ENCODE data around the gene EIF3I.

The EIF3I gene

GRCh38 chr1:32263744-32264143 lies 41.5 kb downstream of the EIF3I start:
- H3K4me1 Mint-ChIP-seq: peaks cover 68% of the 10 kb centered on the region
- no peaks in the 10 kb centered on the region for H3K27me3 Mint-ChIP-seq
- H3K27ac Mint-ChIP-seq: peak overlapping the region; percentile 10 to 28
- DNase-seq (peak in 1 of 2 donors; percentile 56), ATAC-seq (peak; percentile 92)
- H3K9me3 Mint-ChIP-seq: peaks cover 0 to 3% of the 10 kb centered on the region in 2 donors
- H3K4me3 Mint-ChIP-seq: peak overlapping the region; percentile 54 to 64

GRCh38 chr1:32265846-32266245 lies 43.6 kb downstream of the EIF3I start:
- ATAC-seq: no peak
- Mint-ChIP-seq H3K4me3 (peak overlapping the region; percentile 15 to 60), H3K4me1 (peaks cover 72% of the 10 kb centered on the region)

DNA sequence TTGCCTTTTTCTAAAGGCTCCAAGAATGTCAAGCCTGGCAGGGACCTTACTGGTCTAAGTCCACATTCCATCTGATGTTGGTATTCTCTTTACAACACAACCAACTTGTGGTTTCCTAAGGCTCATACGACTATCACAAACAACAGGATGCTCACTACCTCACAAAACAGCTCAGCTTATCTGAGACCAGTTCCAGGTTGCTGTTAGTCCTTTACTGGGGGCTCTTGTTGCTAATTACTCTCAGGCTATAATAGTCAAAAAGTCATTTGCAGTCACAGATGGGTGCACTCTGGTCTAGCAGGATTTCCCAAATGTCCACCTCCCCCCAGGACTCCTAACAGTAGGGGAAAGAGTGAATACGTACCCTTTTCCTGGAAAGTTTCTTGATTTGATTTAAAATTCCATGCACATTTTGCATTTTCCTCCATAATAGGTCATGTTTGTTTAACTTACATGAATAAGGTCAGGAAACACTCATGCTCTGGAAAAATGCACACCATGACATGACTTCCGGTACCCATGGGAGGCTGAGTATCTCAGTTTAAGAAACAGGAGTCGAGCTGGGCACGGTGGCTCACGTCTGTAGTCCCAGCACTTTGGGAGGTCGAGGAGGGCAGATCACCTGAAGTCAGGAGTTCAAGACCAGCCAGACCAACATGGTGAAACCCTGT lies 44.8 kb downstream of the EIF3I start:
- peaks cover 84% of the 10 kb centered on the region for H3K4me1 Mint-ChIP-seq
- ATAC-seq: peak; percentile 47

More at GRCh38 chr1:32265846-32266245, 43.6 kb downstream of the EIF3I start:
- Mint-ChIP-seq H3K27ac (peak overlapping the region; percentile 88 to 91), H3K9me3 (peaks cover 0 to 3% of the 10 kb centered on the region in 2 donors), H3K27me3 (no peaks in the 10 kb centered on the region)
- DNase-seq: no peak

GRCh38 chr1:32269744-32270143 lies 47.5 kb downstream of the EIF3I start:
- no peaks in the 10 kb centered on the region for H3K27me3 Mint-ChIP-seq
- peaks cover 0 to 3% of the 10 kb centered on the region in 2 donors for H3K9me3 Mint-ChIP-seq
- no peak for ATAC-seq
- H3K27ac Mint-ChIP-seq: peak overlapping the region in 1 of 2 donors; percentile 72
- no peak for DNase-seq
- no peak overlapping the region for H3K4me3 Mint-ChIP-seq
- peaks cover 86% of the 10 kb centered on the region for H3K4me1 Mint-ChIP-seq

More for the DNA sequence above, 44.8 kb downstream of the EIF3I start:
- DNase-seq: no peak
- Mint-ChIP-seq H3K27ac (peak overlapping the region; percentile 81 to 97), H3K9me3 (peaks cover 0 to 3% of the 10 kb centered on the region in 2 donors), H3K27me3 (no peaks in the 10 kb centered on the region), H3K4me3 (peak overlapping the region; percentile 81 to 83)

DNA sequence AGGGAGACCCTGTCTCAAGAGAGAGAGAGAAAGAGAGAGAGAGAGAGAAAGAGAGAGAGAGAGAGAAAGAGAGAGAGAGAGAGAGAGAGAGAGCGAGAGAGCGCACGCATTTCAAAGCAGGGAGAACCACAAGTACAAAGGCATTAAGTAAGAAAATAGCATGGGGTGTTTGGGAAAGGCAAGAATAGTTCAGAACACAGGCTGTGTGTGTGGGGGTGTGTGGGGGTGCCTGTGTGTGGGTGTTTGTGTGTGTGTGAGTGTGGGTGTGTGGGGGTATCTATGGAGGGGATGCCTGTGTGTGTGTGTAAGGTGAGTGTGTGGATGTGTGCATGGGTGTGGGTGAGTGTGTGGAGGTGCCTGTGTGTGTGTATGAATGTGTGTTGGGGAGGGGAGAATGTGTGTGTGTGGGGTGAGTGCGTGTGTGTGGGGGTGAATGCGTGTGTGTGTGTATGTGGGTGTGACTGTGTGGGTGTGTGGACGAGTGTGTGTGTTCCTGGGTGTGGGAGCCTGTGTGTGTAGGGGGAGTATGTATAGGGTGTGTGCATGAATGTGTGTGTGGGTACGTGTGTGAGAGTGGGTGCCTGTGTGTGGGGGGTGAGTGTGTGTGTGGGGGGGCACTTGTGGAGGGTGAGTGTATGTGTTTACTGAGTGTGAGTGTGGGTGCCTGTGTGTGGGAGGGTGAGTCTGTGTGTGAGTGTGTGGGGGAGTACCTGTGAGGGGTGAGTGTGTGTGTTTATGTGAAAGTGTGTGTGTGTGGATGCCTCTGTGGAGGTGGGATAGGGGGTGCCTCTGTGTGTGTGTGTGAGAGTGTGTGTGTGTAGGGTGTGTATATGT lies 50.6 kb downstream of the EIF3I start:
- no peaks in the 10 kb centered on the region for H3K27me3 Mint-ChIP-seq
- no peak for DNase-seq
- ATAC-seq: peak; percentile 19
- peak overlapping the region; percentile 65 to 77 for H3K4me3 Mint-ChIP-seq
- no peaks in the 10 kb centered on the region for H3K9me3 Mint-ChIP-seq
- H3K4me1 Mint-ChIP-seq: peaks cover 67% of the 10 kb centered on the region
- peak overlapping the region; percentile 95 to 96 for H3K27ac Mint-ChIP-seq

DNA sequence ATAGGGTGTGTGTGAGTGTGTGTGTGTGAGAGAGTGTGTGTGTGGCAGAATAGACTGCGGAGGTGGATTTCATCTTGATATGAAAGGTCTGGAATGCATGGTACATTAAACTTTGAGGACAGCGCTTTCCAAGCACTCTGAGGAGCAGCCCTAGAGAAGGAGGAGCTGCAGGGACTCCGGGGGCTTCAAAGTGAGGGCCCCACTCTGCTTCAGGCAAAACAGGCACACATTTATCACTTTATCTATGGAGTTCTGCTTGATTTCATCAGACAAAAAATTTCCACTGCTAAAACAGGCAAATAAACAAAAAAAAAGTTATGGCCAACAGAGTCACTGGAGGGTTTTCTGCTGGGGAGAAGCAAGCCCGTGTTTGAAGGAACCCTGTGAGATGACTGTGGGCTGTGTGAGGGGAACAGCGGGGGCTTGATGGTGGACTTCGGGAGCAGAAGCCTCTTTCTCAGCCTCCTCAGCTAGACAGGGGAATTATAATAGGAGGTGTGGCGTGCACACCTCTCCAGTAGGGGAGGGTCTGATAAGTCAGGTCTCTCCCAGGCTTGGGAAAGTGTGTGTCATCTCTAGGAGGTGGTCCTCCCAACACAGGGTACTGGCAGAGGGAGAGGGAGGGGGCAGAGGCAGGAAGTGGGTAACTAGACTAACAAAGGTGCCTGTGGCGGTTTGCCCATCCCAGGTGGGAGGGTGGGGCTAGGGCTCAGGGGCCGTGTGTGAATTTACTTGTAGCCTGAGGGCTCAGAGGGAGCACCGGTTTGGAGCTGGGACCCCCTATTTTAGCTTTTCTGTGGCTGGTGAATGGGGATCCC lies 51.4 kb downstream of the EIF3I start:
- Mint-ChIP-seq H3K27ac (peak overlapping the region; percentile 95 to 96), H3K9me3 (no peaks in the 10 kb centered on the region), H3K4me1 (peaks cover 65% of the 10 kb centered on the region), H3K27me3 (no peaks in the 10 kb centered on the region), H3K4me3 (peak overlapping the region; percentile 65 to 77)
- ATAC-seq: peak; percentile 95
- peak; percentile 70 to 88 for DNase-seq

DNA sequence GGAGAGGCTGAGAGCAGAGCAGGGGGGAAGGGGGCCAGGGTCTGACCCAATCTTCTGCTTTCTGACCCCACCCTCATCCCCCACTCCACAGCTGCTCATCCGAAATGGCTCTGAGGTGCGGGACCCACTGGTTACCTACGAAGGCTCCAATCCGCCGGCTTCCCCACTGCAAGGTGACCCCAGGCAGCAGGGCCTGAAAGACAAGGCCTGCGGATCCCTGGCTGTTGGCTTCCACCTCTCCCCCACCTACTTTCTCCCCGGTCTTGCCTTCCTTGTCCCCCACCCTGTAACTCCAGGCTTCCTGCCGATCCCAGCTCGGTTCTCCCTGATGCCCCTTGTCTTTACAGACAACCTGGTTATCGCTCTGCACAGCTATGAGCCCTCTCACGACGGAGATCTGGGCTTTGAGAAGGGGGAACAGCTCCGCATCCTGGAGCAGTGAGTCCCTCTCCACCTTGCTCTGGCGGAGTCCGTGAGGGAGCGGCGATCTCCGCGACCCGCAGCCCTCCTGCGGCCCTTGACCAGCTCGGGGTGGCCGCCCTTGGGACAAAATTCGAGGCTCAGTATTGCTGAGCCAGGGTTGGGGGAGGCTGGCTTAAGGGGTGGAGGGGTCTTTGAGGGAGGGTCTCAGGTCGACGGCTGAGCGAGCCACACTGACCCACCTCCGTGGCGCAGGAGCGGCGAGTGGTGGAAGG lies 52.6 kb downstream of the EIF3I start:
- Mint-ChIP-seq H3K4me1 (peaks cover 54% of the 10 kb centered on the region), H3K4me3 (peak overlapping the region; percentile 65 to 77), H3K27me3 (no peaks in the 10 kb centered on the region)

DNA sequence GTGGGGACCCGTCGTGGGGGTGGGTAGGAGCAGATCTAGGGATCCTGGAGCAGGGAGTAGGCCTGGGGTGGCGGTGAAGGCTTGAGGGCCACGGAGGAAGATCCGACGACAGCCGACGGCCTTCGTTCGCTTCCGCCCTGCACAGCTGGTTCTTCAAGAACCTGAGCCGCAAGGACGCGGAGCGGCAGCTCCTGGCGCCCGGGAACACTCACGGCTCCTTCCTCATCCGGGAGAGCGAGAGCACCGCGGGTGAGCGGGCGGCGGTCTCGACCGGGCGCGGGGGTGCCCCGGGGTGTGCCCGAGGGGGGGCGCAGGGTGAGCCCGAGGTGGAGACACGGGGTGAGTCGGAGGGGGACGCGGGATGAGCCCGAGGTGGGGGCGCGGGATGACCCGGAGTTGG lies 53.2 kb downstream of the EIF3I start:
- H3K4me3 Mint-ChIP-seq: peak overlapping the region; percentile 65 to 77
- no peak for DNase-seq
- ATAC-seq: no peak
- peak overlapping the region; percentile 2 to 74 for H3K27ac Mint-ChIP-seq
- H3K4me1 Mint-ChIP-seq: peaks cover 52% of the 10 kb centered on the region
- no peaks in the 10 kb centered on the region for H3K9me3 Mint-ChIP-seq
- no peaks in the 10 kb centered on the region for H3K27me3 Mint-ChIP-seq

More for the DNA sequence above, 52.6 kb downstream of the EIF3I start:
- DNase-seq (no peak), ATAC-seq (no peak)
- Mint-ChIP-seq H3K27ac (peak overlapping the region; percentile 74 to 95), H3K9me3 (no peaks in the 10 kb centered on the region)

GRCh38 chr1:32276032-32276782 lies 54.0 kb downstream of the EIF3I start:
- Mint-ChIP-seq H3K4me3 (no peak overlapping the region), H3K27me3 (no peaks in the 10 kb centered on the region), H3K4me1 (peaks cover 47% of the 10 kb centered on the region), H3K9me3 (no peaks in the 10 kb centered on the region), H3K27ac (peak overlapping the region; percentile 13 to 57)
- DNase-seq (no peak), ATAC-seq (no peak)
